NCI-H510A (cell line): ENCODE measurements around the gene RRAD.
A peak's percentile ranks its signal among the peaks of the same experiment; 100 is the strongest.
"Not testable (repeated sequence)": the region's sequence is repeated elsewhere in the genome, so short reads cannot be mapped to it uniquely, and the experiment has no call there.

Experiments used
- DNase-seq: peaks from one replicate; lab custom pipeline; 2025; lab: John Stamatoyannopoulos, UW

RRAD gene

GRCh38 chr16:66925322-66925840 lies at the start of gene RRAD:
Gene RRAD, minus strand, starts transcription at chr16:66925535. Its CDS starts 356 bp downstream, at chr16:66925179.
- no peak for DNase-seq

- DNase-seq = not testable (repeated sequence)
These were observed 49.6 kb upstream of the RRAD start for GRCh38 chr16:66974932-66975246.

GRCh38 chr16:66974156-66974931 lies 49.0 kb upstream of the RRAD start:
- DNase-seq = not testable (repeated sequence)

GRCh38 chr16:66973716-66974115 lies 48.4 kb upstream of the RRAD start:
- no peak for DNase-seq

GRCh38 chr16:66972983-66973382 lies 47.6 kb upstream of the RRAD start:
- DNase-seq = no peak

GRCh38 chr16:66970775-66971720 lies 45.7 kb upstream of the RRAD start:
- DNase-seq = no peak

GRCh38 chr16:66968847-66969246 lies 43.5 kb upstream of the RRAD start:
- DNase-seq = no peak

- DNase-seq = no peak
These were observed 38.7 kb upstream of the RRAD start for GRCh38 chr16:66964049-66964448.

GRCh38 chr16:66961914-66962313 lies 36.6 kb upstream of the RRAD start:
- no peak for DNase-seq

GRCh38 chr16:66961065-66961744 lies 35.9 kb upstream of the RRAD start, which contains the start of gene CES3:
Gene CES3, plus strand, starts transcription at chr16:66961266. Its CDS starts 42 bp downstream, at chr16:66961308.
- DNase-seq = peak; percentile 43

GRCh38 chr16:66960270-66960669 lies 34.9 kb upstream of the RRAD start:
- no peak for DNase-seq

- DNase-seq = no peak
These were observed 34.4 kb upstream of the RRAD start for GRCh38 chr16:66959704-66960161.

GRCh38 chr16:66958857-66959703 lies 33.7 kb upstream of the RRAD start:
- no peak for DNase-seq

GRCh38 chr16:66956154-66956457 lies 30.8 kb upstream of the RRAD start:
- not testable (repeated sequence) for DNase-seq

- not testable (repeated sequence) for DNase-seq
These were observed 30.2 kb upstream of the RRAD start for GRCh38 chr16:66955363-66956153.

- DNase-seq = peak; percentile 18
These were observed 28.8 kb upstream of the RRAD start for GRCh38 chr16:66954097-66954659.

GRCh38 chr16:66953462-66954096 lies 28.2 kb upstream of the RRAD start:
- no peak for DNase-seq

- DNase-seq = no peak
These were observed 27.2 kb upstream of the RRAD start for GRCh38 chr16:66952430-66953110.
